ENCODE measurements around the gene IFI27.

- TF ChIP-seq CTCF (IDR thresholded peaks at IDR 0.05; ENCODE audit: low read depth, low read length): no peak
- TF ChIP-seq POLR2A (IDR thresholded peaks at IDR 0.05; ENCODE audit: extremely low read depth, insufficient read length): no peak
- TF ChIP-seq MAX (IDR thresholded peaks at IDR 0.05; ENCODE audit: low read depth, low read length): no peak
Measured at GRCh38 chr14:94121485-94121884, 10.9 kb downstream of the IFI27 start.
